PFSK-1 (cell line): Measurements from ENCODE around the gene MCRIP2.

ENCODE experiments used
- FOXP2 ChIP-seq: optimal IDR thresholded peaks from 2 replicates; pipeline ENCODE3; 2011; ENCODE audit warnings: borderline replicate concordance, control low read depth, inconsistent platforms; ENCODE audit not compliant: insufficient read depth; ENCODE audit errors: extremely low read length, extremely low read depth
- POLR2AphosphoS5 ChIP-seq: IDR thresholded peaks from 2 replicates; pipeline ENCODE4 v1.6.1; 2012; ENCODE audit warnings: low read depth, mild to moderate bottlenecking, control low read depth, low read length, moderate library complexity
- REST ChIP-seq, 2 experiments: IDR thresholded peaks; 2 replicates each; pipeline versions ENCODE4 v1.6.1 to v1.8.0; 2011 to 2012; ENCODE audit warnings: low read depth in 2 of 2, low read length in 2 of 2, control low read depth in 1 of 2, inconsistent platforms in 1 of 2, mild to moderate bottlenecking in 1 of 2, moderate library complexity in 1 of 2; ENCODE audit not compliant: insufficient read depth in 1 of 2
- SIN3A ChIP-seq: IDR thresholded peaks from 2 replicates; pipeline ENCODE4 v1.6.1; 2012; ENCODE audit warnings: mild to moderate bottlenecking, low read length, moderate library complexity, borderline replicate concordance; ENCODE audit not compliant: insufficient read depth
- TAF1 ChIP-seq: IDR thresholded peaks from 2 replicates; pipeline ENCODE4 v1.6.1; 2012; ENCODE audit warnings: low read length, control low read depth, borderline replicate concordance; ENCODE audit not compliant: insufficient read depth

DNA sequence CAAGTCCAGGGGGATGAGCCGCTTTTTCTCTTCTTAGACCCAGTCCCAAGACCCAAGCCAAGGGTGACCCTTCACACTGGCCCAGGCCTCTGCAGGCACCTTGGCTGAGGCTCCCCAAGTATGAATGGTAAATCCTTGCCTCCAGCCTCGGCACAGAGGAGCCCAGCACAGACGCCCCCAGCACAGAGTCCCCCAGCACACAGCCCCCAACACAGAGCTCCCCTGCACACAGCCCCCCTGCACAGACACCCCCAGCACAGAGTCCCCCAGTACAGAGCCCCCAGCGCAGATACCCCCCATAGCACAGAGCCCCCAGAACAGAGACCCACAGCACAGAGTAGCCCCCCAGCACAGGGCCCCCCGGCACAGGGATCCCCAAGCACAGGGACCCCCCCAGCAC, 1.0 kb upstream of the MCRIP2 start:
- TF ChIP-seq REST (IDR thresholded peaks at IDR 0.05; ENCODE audit: insufficient read depth in 1 of 2, low read depth in 2 of 2, low read length in 2 of 2) = no peak
- TF ChIP-seq POLR2AphosphoS5 = no peak
- no peak for TF ChIP-seq SIN3A
- TF ChIP-seq TAF1 = no peak
- no peak for TF ChIP-seq FOXP2
